ENCODE measurements around the gene TRMT1. TPM values are rescaled to one million over a fixed set of nuclear protein-coding genes. Genes with fewer than 3 reads are reported as not detected.

The TRMT1 gene
- total and polyA plus RNA-seq, 2 of the 8 experiments (the other 6 are each of a cell fraction or from before 2014, with no cell fraction given): 77.4 to 99.3 TPM

DNA sequence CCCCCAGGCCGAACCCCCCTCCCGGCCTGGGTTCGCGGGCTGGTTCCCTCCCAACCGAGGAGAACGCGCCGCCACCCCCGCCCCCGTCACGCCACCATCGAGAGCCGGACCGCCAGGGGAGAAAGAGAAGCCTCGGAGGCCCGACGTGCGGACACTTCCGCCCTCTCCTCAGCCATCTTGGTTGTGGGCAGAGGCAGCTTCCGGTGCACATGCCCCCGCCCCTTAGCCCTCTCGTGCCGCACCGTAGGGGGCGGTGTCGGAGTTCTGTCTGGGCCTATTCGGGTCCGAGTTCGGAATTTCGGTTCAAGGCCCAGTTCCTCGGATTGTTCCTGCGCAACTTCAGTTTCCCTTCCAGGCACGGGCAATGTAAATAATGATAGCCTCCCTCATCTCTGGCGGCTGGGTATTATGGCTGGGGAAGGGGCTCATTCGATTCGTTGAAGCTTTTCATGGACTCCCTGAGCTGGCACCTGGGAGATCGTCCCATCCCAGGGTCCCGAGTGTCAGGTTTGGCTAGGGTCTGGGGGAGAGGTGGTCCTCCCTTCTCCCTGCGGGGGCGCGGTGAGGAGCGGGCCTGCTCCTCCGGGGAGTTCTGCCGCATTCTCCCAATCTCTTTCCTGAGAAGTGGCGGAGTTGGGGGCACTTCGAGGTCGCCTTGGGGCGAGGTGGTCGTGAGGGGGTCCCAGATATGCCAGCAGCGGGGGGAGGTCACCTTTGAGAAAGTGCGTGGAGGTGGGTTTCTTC, 33.8 kb upstream of the TRMT1 start, which contains the start of the genes IER2 and STX10:
TSS of gene IER2 (plus strand) at position 225 of the 744 bp plus-strand sequence. CDS start 2,776 bp downstream, outside the sequence.
TSS of gene STX10 (minus strand) at position 189 of the 744 bp plus-strand sequence. CDS start 202 bp downstream, outside the sequence.
- no peak for FAIRE-seq
- peak; percentile 49; the same call in 1 of the 2 replicates for TF ChIP-seq SIX5 (IDR thresholded peaks at IDR 0.05; ENCODE audit: low read depth, low read length)
- peak; percentile 13 to 86; a peak in 2 of 4 replicates for TF ChIP-seq SIN3A (conservative IDR thresholded peaks at IDR 0.05 in 1 of 2, IDR thresholded peaks at IDR 0.05 in 1 of 2; ENCODE audit: low read depth in 1 of 2, low read length in 2 of 2)
- 0 out of 2 replicates have a peak, but pooled peaks have one; percentile 25 for TF ChIP-seq JUND (IDR thresholded peaks at IDR 0.05; ENCODE audit: low read length)
- no peak for TF ChIP-seq FOSL1 (IDR thresholded peaks at IDR 0.05; ENCODE audit: insufficient read depth, low read depth, low read length)
- TF ChIP-seq KDM5A (IDR thresholded peaks at IDR 0.05; ENCODE audit: low read length): peak; percentile 63
- peak; percentile 99 for TF ChIP-seq YY1 (IDR thresholded peaks at IDR 0.05; ENCODE audit: low read depth, low read length)
- peak; percentile 88 for TF ChIP-seq ASH2L (IDR thresholded peaks at IDR 0.05; ENCODE audit: low read length)
- TF ChIP-seq MAFK (IDR thresholded peaks at IDR 0.05; ENCODE audit: low read depth, low read length): no peak
- TF ChIP-seq BACH1 (IDR thresholded peaks at IDR 0.05; ENCODE audit: low read length): no peak
- peak; percentile 36; the same call in 1 of the 2 replicates for TF ChIP-seq SP4 (IDR thresholded peaks at IDR 0.05; ENCODE audit: low read length)

More for the DNA sequence above, 33.8 kb upstream of the TRMT1 start, which contains the start of the genes IER2 and STX10:
- Histone ChIP-seq H3K4me3 (ENCODE audit: extremely low read depth in 1 of 4, insufficient read depth in 2 of 4, low read depth in 3 of 4, low read length in 4 of 4) (peak within 1 kb of the TSS; percentile 87 to 97 (median 94)), H3K79me1 (ENCODE audit: low read depth, low read length) (peaks cover 8% of the 10 kb centered on the region), H3K23me2 (ENCODE audit: low read depth, low read length) (peaks cover 23% of the 10 kb centered on the region), H2BK5ac (ENCODE audit: low read depth, low read length) (peak within 1 kb of the TSS; percentile 96), H4K8ac (ENCODE audit: extremely low read depth, insufficient read depth, low read length) (peak within 1 kb of the TSS; percentile 88), H3K4me1 (replicated peaks in 1 of 4; ENCODE audit: control insufficient read depth in 3 of 4, insufficient read depth in 4 of 4, low read length in 3 of 4) (peaks cover 0 to 6% (median 3%) of the 10 kb centered on the region in 4 experiments; a peak in 3 of 7 replicates), H3K14ac (ENCODE audit: insufficient read length) (peak within 1 kb of the TSS; percentile 78), H3K27ac (ENCODE audit: low read depth, low read length) (peak within 1 kb of the TSS; percentile 79), H3K27me3 (replicated peaks in 1 of 4; ENCODE audit: control insufficient read depth in 3 of 4, extremely low read depth in 1 of 4, insufficient read depth in 3 of 4, low read length in 3 of 4) (no peaks in the 10 kb centered on the region; a peak in 1 of 7 replicates), H2BK120ac (replicated peaks; ENCODE audit: low read depth, low read length) (peak within 1 kb of the TSS; percentile 83), H2BK15ac (ENCODE audit: low read length) (peak within 1 kb of the TSS; percentile 95; the same call in 1 of the 2 replicates), H2BK20ac (ENCODE audit: low read length) (peak within 1 kb of the TSS; percentile 80; the same call in 1 of the 2 replicates), H4K5ac (ENCODE audit: insufficient read length, low read depth, low read length) (peak within 1 kb of the TSS; percentile 99), H3K4ac (replicated peaks; ENCODE audit: insufficient read length, low read depth, low read length) (peak within 1 kb of the TSS; percentile 98), H3K4me2 (ENCODE audit: insufficient read depth in 1 of 2, low read depth in 2 of 2, low read length in 2 of 2) (peak within 1 kb of the TSS; percentile 82 to 91), H3K9ac (replicated peaks in 1 of 4; ENCODE audit: extremely low read depth in 1 of 4, low read depth in 3 of 4, low read length in 3 of 4) (peak within 1 kb of the TSS; percentile 62 to 86 (median 86)), H2AK5ac (ENCODE audit: low read depth, low read length) (0 out of 2 replicates have a peak within 1 kb of the TSS, but pooled peaks have one; percentile 48), H3K9me3 (ENCODE audit: insufficient read depth in 2 of 2, low read depth in 1 of 2, low read length in 1 of 2) (no peaks in the 10 kb centered on the region), H4K20me1 (replicated peaks in 1 of 2; ENCODE audit: control insufficient read depth in 1 of 2, insufficient read depth in 2 of 2, low read length in 2 of 2) (peaks cover 7 to 13% of the 10 kb centered on the region in 2 experiments), H2AFZ (ENCODE audit: low read length) (peak within 1 kb of the TSS; percentile 18; the same call in 1 of the 2 replicates), H3K23ac (ENCODE audit: insufficient read length) (no peak within 1 kb of the TSS), H3K36me3 (ENCODE audit: control insufficient read depth in 2 of 4, insufficient read depth in 4 of 4, low read length in 3 of 4) (peaks cover 0 to 7% (median 2%) of the 10 kb centered on the region in 4 experiments; a peak in 2 of 8 replicates), H3K79me2 (ENCODE audit: control insufficient read depth in 1 of 2, insufficient read depth in 2 of 2, low read length in 2 of 2) (peaks cover 17 to 46% of the 10 kb centered on the region in 2 experiments), H2BK12ac (ENCODE audit: low read depth, low read length) (peak within 1 kb of the TSS; percentile 90), H3K18ac (ENCODE audit: extremely low read depth, low read length) (peak within 1 kb of the TSS; percentile 99), H4K91ac (replicated peaks; ENCODE audit: insufficient read length, low read length) (peak within 1 kb of the TSS; percentile 98), H3K56ac (replicated peaks; ENCODE audit: insufficient read length, low read depth, low read length) (peak within 1 kb of the TSS; percentile 98)
- ChIA-PET POLR2A (ENCODE audit: partially characterized antibody) (interaction anchor here (0.6 to 9.6 kb wide), 15 partner anchors 9 to 212 kb away, joined by 3 to 530 read pairs (median 9); partner anchors contain the start of genes CALR, NACC1, RAD23A and TRMT1), CTCF (ENCODE audit: partially characterized antibody) (interaction anchor here (0.7 to 2.5 kb wide), 4 partner anchors 14 to 113 kb away, joined by 3 to 5 read pairs (median 3); no protein-coding TSS in a partner anchor)
- peak in 1 of 2 experiments; percentile 91 for DNase-seq (ENCODE audit: low read depth in 1 of 2, low spot score in 2 of 2)
- WGBS, 2 experiments (ENCODE audit: extremely low coverage in 1 of 2, insufficient coverage in 1 of 2, insufficient read length in 1 of 2, insufficient replicate concordance in 2 of 2, low coverage in 1 of 2, low lambda C conversion rate in 2 of 2, missing lambda C conversion rate in 1 of 2): 1% methylated on average over 38 of the region's 51 CpGs; no CpG with 5 or more reads in 1 of the 2 experiments

Measured in H1 (cell line).